Measurements from ENCODE around the gene PDE7B. TPM values are rescaled to one million over a fixed set of nuclear protein-coding genes. Genes with fewer than 3 reads are reported as not detected.

PDE7B gene
- total and polyA plus RNA-seq, 2 of the 13 experiments (the other 11 are each of a cell fraction or from before 2014, with no cell fraction given), result not detected

- ATAC-seq, result no peak
- Histone ChIP-seq H3K27me3 (ENCODE audit: control insufficient read depth in 1 of 2, insufficient read depth in 2 of 2, low read length in 2 of 2) (no peaks in the 10 kb centered on the region), H2AFZ (ENCODE audit: low read length) (no peak overlapping the region), H3K9ac (ENCODE audit: insufficient read depth, low read depth, low read length) (no peak overlapping the region), H3K4me2 (ENCODE audit: low read depth, low read length) (no peak overlapping the region), H3K4me3 (replicated peaks in 1 of 3; ENCODE audit: insufficient read depth in 1 of 3, low read depth in 2 of 3, low read length in 3 of 3) (no peak overlapping the region), H3K4me1 (ENCODE audit: insufficient read depth, low read length) (no peaks in the 10 kb centered on the region), H3K36me3 (replicated peaks in 1 of 2; ENCODE audit: control insufficient read depth in 1 of 2, insufficient read depth in 2 of 2, low read length in 2 of 2) (no peaks in the 10 kb centered on the region), H4K20me1 (ENCODE audit: insufficient read depth, low read length) (no peaks in the 10 kb centered on the region), H3K27ac (ENCODE audit: extremely low read length, insufficient read depth, low read length) (no peak overlapping the region), H3K9me3 (ENCODE audit: low read length) (no peaks in the 10 kb centered on the region), H3K79me2 (ENCODE audit: insufficient read depth, low read length) (no peaks in the 10 kb centered on the region)
- TF ChIP-seq E2F1 (CRISPR knock-in tag; IDR thresholded peaks at IDR 0.05) (no peak), HNRNPK (IDR thresholded peaks at IDR 0.05; ENCODE audit: low read depth, low read length, poor library complexity, severe bottlenecking) (no peak), ZNF552 (CRISPR knock-in tag; IDR thresholded peaks at IDR 0.05; ENCODE audit: borderline replicate concordance) (no peak), ZNF264 (CRISPR knock-in tag; IDR thresholded peaks at IDR 0.05) (no peak), CHD4 (IDR thresholded peaks at IDR 0.05; ENCODE audit: borderline replicate concordance, low read length) (no peak), HDAC2 (CRISPR knock-in tag; IDR thresholded peaks at IDR 0.05) (no peak), HCFC1 (IDR thresholded peaks at IDR 0.05; ENCODE audit: low read depth, low read length) (no peak), ZNF180 (CRISPR knock-in tag; IDR thresholded peaks at IDR 0.05; ENCODE audit: borderline replicate concordance, low read depth) (no peak), ATAD3A (CRISPR knock-in tag; IDR thresholded peaks at IDR 0.05) (no peak), ETV5 (CRISPR knock-in tag; IDR thresholded peaks at IDR 0.05; ENCODE audit: borderline replicate concordance) (no peak), MYNN (CRISPR knock-in tag; IDR thresholded peaks at IDR 0.05; ENCODE audit: low read depth) (no peak), MAFK (conservative IDR thresholded peaks at IDR 0.05 in 1 of 2, IDR thresholded peaks at IDR 0.05 in 1 of 2; ENCODE audit: low read length in 2 of 2) (peak; percentile 73 to 85), SRSF4 (IDR thresholded peaks at IDR 0.05; ENCODE audit: low read depth, low read length, poor library complexity, severe bottlenecking) (no peak), MAFF (IDR thresholded peaks at IDR 0.05; ENCODE audit: low read depth, low read length) (peak; percentile 63; the same call in 1 of the 2 replicates), ZNF703 (CRISPR knock-in tag; IDR thresholded peaks at IDR 0.05; ENCODE audit: borderline replicate concordance) (no peak)
- FAIRE-seq, result no peak
- 1% methylated on average over 1 of the region's 1 CpG for WGBS (ENCODE audit: low lambda C conversion rate)
- no peak for DNase-seq (ENCODE audit: low spot score)
- no TSS peak for BruUV-seq (replicated peaks)
- CTCF ChIA-PET (ENCODE audit: low intra/inter-chr PET ratio, low total read pairs), result no interaction called here
- intact Hi-C loops (cut with micrococcal nuclease; ENCODE audit: unreplicated experiment), result no loop called here
- in situ Hi-C loops (cut with HindIII; ENCODE audit: extremely low pct_ligation_motif_present, low pct_unique_long_range_greater_than_20kb), result no loop called here
- POLR2A ChIA-PET, result no interaction called here
Measured at GRCh38 chr6:136175873-136176272, 324.4 kb downstream of the PDE7B start.
